Smooth muscle cell (in vitro differentiated cells): ENCODE data around the gene GRIP1. TPM values are rescaled to one million over a fixed set of nuclear protein-coding genes. Genes with fewer than 3 reads are reported as not detected.

ENCODE experiments used
- DNase-seq: peaks from one replicate; lab custom pipeline; 2025; ENCODE audit not compliant: unreplicated experiment; lab: John Stamatoyannopoulos, UW
- H2AFZ ChIP-seq: fragments of 200-600 bp; sonication (generic); 2 replicates; pipeline ENCODE4 v1.6.0; 2016; ENCODE audit warnings: antibody characterized with exemption, low read depth, mild to moderate bottlenecking
- H3F3A ChIP-seq: fragments of 200-600 bp; sonication (generic); 2 replicates; pipeline ENCODE4 v1.6.0; 2017; ENCODE audit warnings: antibody characterized with exemption, low read depth
- H3K27ac ChIP-seq: fragments of 200-600 bp; sonication (generic); 2 replicates; pipeline ENCODE4 v1.5.1; 2016; ENCODE audit warnings: low read depth, mild to moderate bottlenecking
- H3K27me3 ChIP-seq: fragments of 200-600 bp; sonication (generic); 2 replicates; pipeline ENCODE4 v1.6.1; 2016; ENCODE audit warnings: low read depth, mild to moderate bottlenecking
- H3K36me3 ChIP-seq: fragments of 200-600 bp; sonication (generic); 2 replicates; pipeline ENCODE4 v1.5.1; 2016; ENCODE audit warnings: low read depth
- H3K4me1 ChIP-seq: fragments of 200-600 bp; sonication (generic); 2 replicates; pipeline ENCODE4 v1.5.1; 2016; ENCODE audit warnings: low read depth
- H3K4me2 ChIP-seq: fragments of 200-600 bp; sonication (generic); 2 replicates; pipeline ENCODE4 v1.6.0; 2016; ENCODE audit warnings: mild to moderate bottlenecking
- H3K4me3 ChIP-seq: fragments of 200-600 bp; sonication (generic); 2 replicates; pipeline ENCODE4 v1.5.1; 2016; ENCODE audit warnings: mild to moderate bottlenecking
- H3K79me2 ChIP-seq: fragments of 200-600 bp; sonication (generic); 2 replicates; pipeline ENCODE4 v1.6.0; 2016; ENCODE audit warnings: low read depth, mild to moderate bottlenecking
- H3K9ac ChIP-seq: fragments of 200-600 bp; sonication (generic); 2 replicates; pipeline ENCODE4 v1.6.0; 2016; ENCODE audit warnings: low read depth
- H3K9me3 ChIP-seq: fragments of 200-600 bp; sonication (generic); replicated peaks from 2 replicates; pipeline ENCODE4 v1.5.1; 2016; ENCODE audit warnings: low read depth
- H4K20me1 ChIP-seq: fragments of 200-600 bp; sonication (generic); 2 replicates; pipeline ENCODE4 v1.6.0; 2016; ENCODE audit warnings: low read depth
- CTCF ChIP-seq: fragments of 200-600 bp; sonication (generic); IDR thresholded peaks from 2 replicates; pipeline ENCODE4 v1.5.1; 2017; ENCODE audit warnings: borderline replicate concordance, mild to moderate bottlenecking, antibody characterized with exemption; ENCODE audit not compliant: insufficient read depth, poor library complexity, severe bottlenecking
- WGBS: methylation state at CpG from one replicate; pipeline ENCODE4 v1.1.7; 2016; ENCODE audit warnings: low lambda C conversion rate; 5-methylcytosine and 5-hydroxymethylcytosine counted together
- polyA plus RNA-seq: library from polyadenylated mRNA; unstranded; fragments of >200 nt; fragmentation: Nextera tagmentation; extraction: Ambion mirVana; gene quantifications from 2 replicates; pipeline ENCODE4 v1.2.1, GENCODE V29; 2016
- total RNA-seq: library from RNA; depleted of rRNA; stranded (reverse); fragments of >200 nt; gene quantifications from 2 replicates; pipeline ENCODE4 v1.2.3, GENCODE V29; 2014

GRIP1 gene
- total and polyA plus RNA-seq, 2 experiments from 2014 or later: 4.0 to 5.9 TPM

GRCh38 chr12:66596199-66596598 lies 82.7 kb downstream of the GRIP1 start:
- no peaks in the 10 kb centered on the region for H3K36me3 ChIP-seq
- 92% methylated on average over 2 of the region's 2 CpGs for WGBS
- H3K27me3 ChIP-seq: no peaks in the 10 kb centered on the region
- no peak for DNase-seq
- no peaks in the 10 kb centered on the region for H3K4me1 ChIP-seq
- H3K4me3 ChIP-seq: no peak overlapping the region
- no peaks in the 10 kb centered on the region for H3K9me3 ChIP-seq
- H3F3A ChIP-seq: no peaks in the 10 kb centered on the region
- H3K9ac ChIP-seq: no peak overlapping the region
- no peak for TF ChIP-seq CTCF
- H3K79me2 ChIP-seq: no peaks in the 10 kb centered on the region
- H2AFZ ChIP-seq: no peak overlapping the region
- no peak overlapping the region for H3K27ac ChIP-seq
- H3K4me2 ChIP-seq: no peak overlapping the region
- H4K20me1 ChIP-seq: no peaks in the 10 kb centered on the region

GRCh38 chr12:66594688-66595087 lies 84.2 kb downstream of the GRIP1 start:
- no peak overlapping the region for H3K27ac ChIP-seq
- H2AFZ ChIP-seq: no peak overlapping the region
- DNase-seq: no peak
- H3K4me3 ChIP-seq: no peak overlapping the region
- no peak overlapping the region for H3K4me2 ChIP-seq
- H3K4me1 ChIP-seq: no peaks in the 10 kb centered on the region
- H3K79me2 ChIP-seq: no peaks in the 10 kb centered on the region
- no peaks in the 10 kb centered on the region for H3K9me3 ChIP-seq
- H3F3A ChIP-seq: no peaks in the 10 kb centered on the region
- no peak for TF ChIP-seq CTCF
- H3K27me3 ChIP-seq: no peaks in the 10 kb centered on the region
- H3K9ac ChIP-seq: no peak overlapping the region
- no peaks in the 10 kb centered on the region for H3K36me3 ChIP-seq
- H4K20me1 ChIP-seq: no peaks in the 10 kb centered on the region

GRCh38 chr12:66590275-66590985 lies 88.4 kb downstream of the GRIP1 start:
- WGBS: 95% methylated on average over 2 of the region's 2 CpGs
- Histone ChIP-seq H3K4me1 (no peaks in the 10 kb centered on the region), H4K20me1 (no peaks in the 10 kb centered on the region), H3K79me2 (no peaks in the 10 kb centered on the region), H3K9ac (no peak overlapping the region), H2AFZ (no peak overlapping the region), H3K4me2 (no peak overlapping the region), H3K27ac (no peak overlapping the region), H3K36me3 (no peaks in the 10 kb centered on the region), H3K9me3 (no peaks in the 10 kb centered on the region), H3F3A (no peaks in the 10 kb centered on the region), H3K27me3 (no peaks in the 10 kb centered on the region), H3K4me3 (no peak overlapping the region)
- no peak for DNase-seq
- TF ChIP-seq CTCF: no peak

GRCh38 chr12:66589095-66589494 lies 89.8 kb downstream of the GRIP1 start:
- no peak for TF ChIP-seq CTCF
- Histone ChIP-seq H3K79me2 (no peaks in the 10 kb centered on the region), H3K36me3 (no peaks in the 10 kb centered on the region), H3K9ac (no peak overlapping the region), H3K27ac (no peak overlapping the region), H3F3A (no peaks in the 10 kb centered on the region), H3K4me2 (no peak overlapping the region), H2AFZ (no peak overlapping the region), H3K4me3 (no peak overlapping the region), H3K27me3 (no peaks in the 10 kb centered on the region), H3K9me3 (no peaks in the 10 kb centered on the region), H4K20me1 (no peaks in the 10 kb centered on the region), H3K4me1 (no peaks in the 10 kb centered on the region)
- DNase-seq: no peak
- WGBS: 75% methylated on average over 3 of the region's 3 CpGs
